Measurements from ENCODE around the gene TSPAN14. TPM values are rescaled to one million over a fixed set of nuclear protein-coding genes. Genes with fewer than 3 reads are reported as not detected.
A peak's percentile ranks its signal among the peaks of the same experiment; 100 is the strongest.

Gene TSPAN14
- polyA plus RNA-seq, 3 donors = 123 to 160 (median 146) TPM

DNA sequence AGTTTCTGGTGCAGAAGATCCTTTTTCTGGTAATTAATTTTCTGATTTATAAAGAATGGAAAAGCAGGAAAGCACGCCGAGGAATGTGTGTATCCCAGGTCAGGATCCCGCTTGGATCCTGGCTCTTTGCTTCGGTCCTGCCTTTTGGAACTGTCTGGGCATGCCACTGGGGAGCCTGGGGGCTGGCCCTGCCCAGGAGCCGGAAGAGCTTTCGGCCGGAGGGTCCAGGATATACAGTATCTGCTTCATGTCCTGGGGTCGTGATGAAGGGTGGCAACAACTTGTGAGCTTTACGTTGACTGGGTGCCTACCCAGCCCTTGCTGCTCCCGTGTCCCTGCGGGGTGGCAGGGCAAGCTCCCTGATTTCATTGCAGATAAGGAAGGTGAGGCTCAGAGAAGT, 86.0 kb downstream of the TSPAN14 start:
- intact Hi-C loops (cut with micrococcal nuclease) = no loop called here
- peaks cover 5 to 17% of the 10 kb centered on the region in 2 donors for H3K4me1 ChIP-seq (ENCODE audit: control insufficient read depth in 1 of 2, insufficient read depth in 2 of 2, low read length in 2 of 2)
- Mint-ChIP-seq H3K4me1 (peaks cover 20% of the 10 kb centered on the region), H3K27me3 (ENCODE audit: low read depth in 3 of 3) (peaks cover 4 to 7% (median 6%) of the 10 kb centered on the region in 3 donors), H3K36me3 (no peaks in the 10 kb centered on the region), H3K27ac (no peak overlapping the region), H3K4me3 (no peak overlapping the region), H3K9me3 (peaks cover 0 to 2% (median 0%) of the 10 kb centered on the region in 7 donors)
- TF ChIP-seq, protein P1, sequence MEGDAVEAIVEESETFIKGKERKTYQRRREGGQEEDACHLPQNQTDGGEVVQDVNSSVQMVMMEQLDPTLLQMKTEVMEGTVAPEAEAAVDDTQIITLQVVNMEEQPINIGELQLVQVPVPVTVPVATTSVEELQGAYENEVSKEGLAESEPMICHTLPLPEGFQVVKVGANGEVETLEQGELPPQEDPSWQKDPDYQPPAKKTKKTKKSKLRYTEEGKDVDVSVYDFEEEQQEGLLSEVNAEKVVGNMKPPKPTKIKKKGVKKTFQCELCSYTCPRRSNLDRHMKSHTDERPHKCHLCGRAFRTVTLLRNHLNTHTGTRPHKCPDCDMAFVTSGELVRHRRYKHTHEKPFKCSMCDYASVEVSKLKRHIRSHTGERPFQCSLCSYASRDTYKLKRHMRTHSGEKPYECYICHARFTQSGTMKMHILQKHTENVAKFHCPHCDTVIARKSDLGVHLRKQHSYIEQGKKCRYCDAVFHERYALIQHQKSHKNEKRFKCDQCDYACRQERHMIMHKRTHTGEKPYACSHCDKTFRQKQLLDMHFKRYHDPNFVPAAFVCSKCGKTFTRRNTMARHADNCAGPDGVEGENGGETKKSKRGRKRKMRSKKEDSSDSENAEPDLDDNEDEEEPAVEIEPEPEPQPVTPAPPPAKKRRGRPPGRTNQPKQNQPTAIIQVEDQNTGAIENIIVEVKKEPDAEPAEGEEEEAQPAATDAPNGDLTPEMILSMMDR (IDR thresholded peaks at IDR 0.05) = no peak
- H3K27ac ChIP-seq (ENCODE audit: low read depth in 1 of 2, low read length in 2 of 2) = no peak overlapping the region
- H3K9me3 ChIP-seq (replicated peaks in 1 of 2; ENCODE audit: control insufficient read depth in 1 of 2, insufficient read depth in 1 of 2, low read length in 2 of 2) = no peaks in the 10 kb centered on the region
- no peaks in the 10 kb centered on the region for H3K36me3 ChIP-seq (replicated peaks in 1 of 2; ENCODE audit: control insufficient read depth in 1 of 2, insufficient read depth in 2 of 2, low read length in 2 of 2)
- H2AFZ ChIP-seq (ENCODE audit: insufficient read depth, low read depth, low read length, poor library complexity, severe bottlenecking) = no peak overlapping the region
- H4K20me1 ChIP-seq (ENCODE audit: insufficient read depth, low read length) = no peaks in the 10 kb centered on the region
- WGBS (ENCODE audit: insufficient coverage) = 95% methylated on average over 11 of the region's 11 CpGs
- H3K27me3 ChIP-seq (ENCODE audit: control insufficient read depth in 2 of 2, insufficient read depth in 2 of 2, low read length in 2 of 2) = no peaks in the 10 kb centered on the region
- H3K79me2 ChIP-seq (ENCODE audit: insufficient read depth, low read length) = no peaks in the 10 kb centered on the region
- H3K4me2 ChIP-seq (replicated peaks; ENCODE audit: extremely low read depth, low read length, poor library complexity, severe bottlenecking) = no peak overlapping the region
- peak in 1 of 3 donors; percentile 2 for DNase-seq
- no peak overlapping the region for H3K4me3 ChIP-seq (replicated peaks in 1 of 3; ENCODE audit: low read depth in 2 of 3, low read length in 3 of 3)
- no peak overlapping the region for H3K9ac ChIP-seq (ENCODE audit: insufficient read depth, low read length, poor library complexity, severe bottlenecking)

DNA sequence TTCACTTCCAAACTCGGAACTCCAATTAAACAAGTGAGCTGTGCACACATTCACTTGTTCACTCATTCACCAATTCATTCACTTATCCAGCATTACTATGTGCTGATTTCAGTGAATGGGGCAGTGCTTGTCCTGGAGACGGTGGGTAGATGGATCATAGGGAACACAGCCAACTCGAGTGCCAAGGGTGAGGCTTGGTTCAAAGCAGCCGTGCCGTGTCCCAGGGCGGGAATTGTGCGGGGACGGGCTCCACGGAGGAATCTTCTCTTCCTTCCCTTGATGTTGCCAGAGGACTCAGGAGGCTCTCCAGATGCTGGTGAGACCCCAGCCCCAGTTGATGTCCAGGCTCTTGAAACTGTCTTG, 86.5 kb downstream of the TSPAN14 start:
- WGBS (ENCODE audit: insufficient coverage) = 98% methylated on average over 7 of the region's 9 CpGs
- H3K27ac Mint-ChIP-seq = no peak overlapping the region
- no peak overlapping the region for H3K27ac ChIP-seq (ENCODE audit: low read depth in 1 of 2, low read length in 2 of 2)

More for the DNA sequence above, 86.5 kb downstream of the TSPAN14 start:
- H3K79me2 ChIP-seq (ENCODE audit: insufficient read depth, low read length) = no peaks in the 10 kb centered on the region
- Mint-ChIP-seq H3K4me1 (peaks cover 17% of the 10 kb centered on the region), H3K4me3 (peak overlapping the region; percentile 14 to 39), H3K27me3 (ENCODE audit: low read depth in 3 of 3) (peaks cover 7 to 8% (median 8%) of the 10 kb centered on the region in 3 donors), H3K9me3 (peaks cover 0 to 2% (median 0%) of the 10 kb centered on the region in 7 donors), H3K36me3 (no peaks in the 10 kb centered on the region)
- H3K4me1 ChIP-seq (ENCODE audit: control insufficient read depth in 1 of 2, insufficient read depth in 2 of 2, low read length in 2 of 2) = peaks cover 5 to 13% of the 10 kb centered on the region in 2 donors
- H4K20me1 ChIP-seq (ENCODE audit: insufficient read depth, low read length) = no peaks in the 10 kb centered on the region
- H2AFZ ChIP-seq (ENCODE audit: insufficient read depth, low read depth, low read length, poor library complexity, severe bottlenecking) = no peak overlapping the region
- H3K4me3 ChIP-seq (replicated peaks in 1 of 3; ENCODE audit: low read depth in 2 of 3, low read length in 3 of 3) = no peak overlapping the region
- no peak overlapping the region for H3K9ac ChIP-seq (ENCODE audit: insufficient read depth, low read length, poor library complexity, severe bottlenecking)
- DNase-seq = no peak
- H3K9me3 ChIP-seq (replicated peaks in 1 of 2; ENCODE audit: control insufficient read depth in 1 of 2, insufficient read depth in 1 of 2, low read length in 2 of 2) = no peaks in the 10 kb centered on the region
- intact Hi-C loops (cut with micrococcal nuclease) = no loop called here
- H3K27me3 ChIP-seq (ENCODE audit: control insufficient read depth in 2 of 2, insufficient read depth in 2 of 2, low read length in 2 of 2) = no peaks in the 10 kb centered on the region
- no peaks in the 10 kb centered on the region for H3K36me3 ChIP-seq (replicated peaks in 1 of 2; ENCODE audit: control insufficient read depth in 1 of 2, insufficient read depth in 2 of 2, low read length in 2 of 2)
- TF ChIP-seq, protein P1 (IDR thresholded peaks at IDR 0.05) = no peak
- no peak overlapping the region for H3K4me2 ChIP-seq (replicated peaks; ENCODE audit: extremely low read depth, low read length, poor library complexity, severe bottlenecking)

Data from CD14-positive monocyte (primary cell).